Ovary (tissue), 3 donors: ENCODE data around the gene KCNIP1.

Experiments used
- CTCF ChIP-seq, 3 donors: fragments of 450-650 bp in 2 of 3; fragments of 200-600 bp in 1 of 3; IDR thresholded peaks; one replicate each; pipeline versions ENCODE4 v1.5.1 to v1.8.0; 2016 to 2022; ENCODE audit warnings: antibody characterized with exemption in 3 of 3, mild to moderate bottlenecking in 1 of 3
- POLR2A ChIP-seq: fragments of 450-650 bp; IDR thresholded peaks from one replicate; pipeline ENCODE4 v1.6.1; 2017; ENCODE audit warnings: antibody characterized with exemption, mild to moderate bottlenecking, moderate library complexity
- donor health status: DM: no; HTN: no; CAD: no.

- TF ChIP-seq POLR2A: no peak
- no peak for TF ChIP-seq CTCF (IDR thresholded peaks at IDR 0.05)
Measured at GRCh38 chr5:170536525-170536924, 32.7 kb downstream of the KCNIP1 start.
